Mucosa of descending colon (tissue), 3 donors: ENCODE results near the gene SCN5A. TPM values are rescaled to one million over a fixed set of nuclear protein-coding genes. Genes with fewer than 3 reads are reported as not detected.

ENCODE experiments used
- ATAC-seq: fragments of 200-7000 bp; cut with Tn5 transposase; one replicate; pipeline ENCODE4 v1.9.1; 2020; ENCODE audit warnings: mild to moderate bottlenecking, moderate library complexity
- DNase-seq, 3 donors: peaks; one replicate each; pipeline ENCODE4 v3.0.0-alpha.2; 2020
- H3K36me3 ChIP-seq: fragments of 200-600 bp; one replicate; pipeline ENCODE4 v1.8.0; 2021; ENCODE audit warnings: low read depth, mild to moderate bottlenecking
- H3K4me1 ChIP-seq: fragments of 200-600 bp; one replicate; pipeline ENCODE4 v1.8.0; 2021; ENCODE audit warnings: low read depth, mild to moderate bottlenecking
- H3K4me3 ChIP-seq: fragments of 200-600 bp; one replicate; pipeline ENCODE4 v1.8.0; 2021; ENCODE audit warnings: mild to moderate bottlenecking
- H3K9me3 ChIP-seq: fragments of 200-600 bp; one replicate; pipeline ENCODE4 v1.8.0; 2021; ENCODE audit warnings: mild to moderate bottlenecking
- intact Hi-C, 2 donors: fragments of 100-400 bp; cut with DNase I in 1 of 2; cut with micrococcal nuclease in 1 of 2; formaldehyde crosslinking; loops; one replicate each; pipeline versions ENCODE4 v1.11.0 to v1.11.1; 2022; cut with DNase I, micrococcal nuclease
- total RNA-seq, 3 donors: library from RNA; stranded (reverse); fragmentation: NEBNext Ultra II Directional in 2 of 3; extraction: Animal tissue kit (Norgen Biotek cat#: 25700) in 2 of 3; gene quantifications; one replicate each; pipeline versions ENCODE4 v1.2.1 to v1.2.4, GENCODE V29; 2021 to 2023
- TF ChIP-seq, protein P1 (sequence below): fragments of 200-600 bp; IDR thresholded peaks from one replicate; pipeline ENCODE4 v1.8.0; 2022; ENCODE audit warnings: antibody characterized with exemption, mild to moderate bottlenecking
- donor health status: DM: no; HTN: no; CAD: no; lungs with moderate emphysema.
- donor health status: DM: no; HTN: no; CAD: no.
- donor health status: DM: no; HTN: yes; CAD: no.

The SCN5A gene
- total RNA-seq, 3 donors from 2014 or later = 0.31 to 1.3 (median 0.32) TPM

DNA sequence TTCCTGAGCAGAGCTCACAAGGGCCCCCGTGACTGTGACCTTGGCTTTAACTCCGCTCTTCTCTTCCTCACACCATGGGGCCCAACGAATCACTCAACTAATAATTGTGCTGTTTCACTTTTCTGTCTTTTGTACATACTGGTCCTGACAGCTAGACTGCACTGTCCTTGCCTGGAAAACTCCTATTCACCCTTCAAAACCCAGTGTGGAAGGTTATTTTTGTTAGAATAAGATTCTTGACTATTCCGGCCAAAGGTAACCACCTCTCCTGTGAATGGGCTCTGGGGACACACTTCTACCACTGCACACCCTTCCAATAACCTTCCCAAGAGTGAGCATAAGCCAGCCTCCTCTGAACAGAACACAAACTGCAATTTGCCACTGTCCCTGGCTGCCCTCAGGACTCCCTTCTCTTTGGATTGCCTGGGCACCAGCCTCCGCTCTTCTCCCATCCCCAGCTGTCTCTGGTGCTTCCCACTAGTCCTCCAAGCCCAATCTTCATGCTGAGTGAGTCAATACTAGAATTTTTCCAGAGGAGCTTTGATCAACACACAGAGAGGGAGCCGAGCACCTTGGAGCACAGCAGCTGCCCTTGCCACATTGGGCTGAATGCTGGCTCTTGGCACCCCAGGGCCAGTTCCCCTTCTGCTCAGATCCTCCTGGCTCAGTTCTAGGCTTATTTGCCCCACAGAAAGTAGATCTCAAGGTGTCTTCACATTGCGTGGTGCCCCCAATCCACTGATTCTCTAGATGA is 2.1 kb downstream of the SCN5A start:
- no peak for DNase-seq
- Histone ChIP-seq H3K9me3 (no peaks in the 10 kb centered on the region), H3K36me3 (no peaks in the 10 kb centered on the region)

DNA sequence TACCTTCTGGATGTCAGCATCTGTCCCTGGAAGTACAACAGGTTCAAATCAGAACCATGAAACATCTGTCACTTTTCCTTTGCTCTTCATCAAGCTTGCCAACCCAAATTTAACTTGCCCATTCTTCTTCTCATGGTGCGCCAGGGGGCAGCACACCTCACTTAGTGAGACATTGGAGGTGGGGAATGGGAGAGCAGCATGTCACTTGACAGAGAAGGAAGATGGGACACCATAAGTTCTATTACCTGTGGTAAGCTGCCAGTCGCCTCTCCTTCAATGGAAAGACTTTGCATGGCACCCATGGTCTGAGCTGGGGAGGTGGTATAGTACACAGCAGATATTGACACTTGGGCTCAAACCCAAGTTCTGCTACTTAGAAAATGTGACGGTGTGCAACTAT is 2.9 kb downstream of the SCN5A start:
- H3K4me1 ChIP-seq = peaks cover 7% of the 10 kb centered on the region
- intact Hi-C loops = no loop called here
- H3K4me3 ChIP-seq = no peak overlapping the region
- TF ChIP-seq, protein P1, sequence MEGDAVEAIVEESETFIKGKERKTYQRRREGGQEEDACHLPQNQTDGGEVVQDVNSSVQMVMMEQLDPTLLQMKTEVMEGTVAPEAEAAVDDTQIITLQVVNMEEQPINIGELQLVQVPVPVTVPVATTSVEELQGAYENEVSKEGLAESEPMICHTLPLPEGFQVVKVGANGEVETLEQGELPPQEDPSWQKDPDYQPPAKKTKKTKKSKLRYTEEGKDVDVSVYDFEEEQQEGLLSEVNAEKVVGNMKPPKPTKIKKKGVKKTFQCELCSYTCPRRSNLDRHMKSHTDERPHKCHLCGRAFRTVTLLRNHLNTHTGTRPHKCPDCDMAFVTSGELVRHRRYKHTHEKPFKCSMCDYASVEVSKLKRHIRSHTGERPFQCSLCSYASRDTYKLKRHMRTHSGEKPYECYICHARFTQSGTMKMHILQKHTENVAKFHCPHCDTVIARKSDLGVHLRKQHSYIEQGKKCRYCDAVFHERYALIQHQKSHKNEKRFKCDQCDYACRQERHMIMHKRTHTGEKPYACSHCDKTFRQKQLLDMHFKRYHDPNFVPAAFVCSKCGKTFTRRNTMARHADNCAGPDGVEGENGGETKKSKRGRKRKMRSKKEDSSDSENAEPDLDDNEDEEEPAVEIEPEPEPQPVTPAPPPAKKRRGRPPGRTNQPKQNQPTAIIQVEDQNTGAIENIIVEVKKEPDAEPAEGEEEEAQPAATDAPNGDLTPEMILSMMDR = no peak
- DNase-seq (peak in 1 of 3 donors; percentile 16), ATAC-seq (no peak)
- H3K36me3 ChIP-seq = no peaks in the 10 kb centered on the region
- no peaks in the 10 kb centered on the region for H3K9me3 ChIP-seq

More for the DNA sequence above, 2.1 kb downstream of the SCN5A start:
- TF ChIP-seq, protein P1 = no peak
- peaks cover 7% of the 10 kb centered on the region for H3K4me1 ChIP-seq
- ATAC-seq = no peak
- no peak overlapping the region for H3K4me3 ChIP-seq
- intact Hi-C loops = no loop called here

DNA sequence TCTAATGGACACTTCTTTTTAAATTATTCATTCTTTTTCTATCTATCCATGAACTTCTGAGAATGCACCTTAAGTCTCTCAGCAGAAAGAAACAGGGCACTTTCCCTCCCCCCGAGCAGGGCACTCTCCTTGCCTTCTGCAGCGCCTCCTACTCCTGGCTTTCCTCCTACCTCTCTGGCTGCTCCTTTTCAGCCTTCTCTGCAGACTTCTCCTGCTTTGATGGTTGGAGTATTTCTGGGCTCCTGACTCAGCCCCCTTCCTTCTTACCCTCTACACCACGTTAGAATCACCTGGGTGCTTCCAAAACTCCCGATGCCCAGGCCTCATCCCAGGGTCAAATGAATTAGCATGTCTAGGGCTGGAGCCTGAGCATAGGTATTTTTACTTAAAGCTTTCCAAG is 3.4 kb downstream of the SCN5A start:
- TF ChIP-seq, protein P1 = no peak
- intact Hi-C loops = no loop called here
- no peak for ATAC-seq
- Histone ChIP-seq H3K4me3 (no peak overlapping the region), H3K4me1 (peaks cover 7% of the 10 kb centered on the region), H3K9me3 (no peaks in the 10 kb centered on the region), H3K36me3 (no peaks in the 10 kb centered on the region)
- no peak for DNase-seq

DNA sequence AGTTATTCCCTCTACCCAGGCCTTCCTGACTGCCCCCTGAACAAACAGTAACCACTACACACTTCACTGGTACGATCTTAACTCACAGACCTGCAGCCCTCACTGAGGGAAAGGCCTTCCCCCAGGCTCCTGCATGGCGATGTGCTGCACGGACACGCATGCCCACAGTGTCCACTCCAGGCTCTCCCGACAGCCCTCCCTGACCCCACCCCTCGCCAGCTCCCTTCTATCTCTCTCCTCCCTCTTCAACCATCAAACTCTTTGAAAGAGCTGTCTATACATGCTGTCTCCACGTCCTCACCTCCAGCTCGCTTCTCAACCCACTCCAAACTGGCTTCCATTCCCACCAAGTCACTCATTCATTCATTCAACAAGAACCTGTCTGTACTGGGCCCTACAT is 3.9 kb downstream of the SCN5A start:
- TF ChIP-seq, protein P1 = no peak
- intact Hi-C loops = no loop called here
- no peaks in the 10 kb centered on the region for H3K36me3 ChIP-seq
- H3K4me3 ChIP-seq = no peak overlapping the region
- peaks cover 7% of the 10 kb centered on the region for H3K4me1 ChIP-seq
- DNase-seq = no peak
- H3K9me3 ChIP-seq = no peaks in the 10 kb centered on the region
- no peak for ATAC-seq

DNA sequence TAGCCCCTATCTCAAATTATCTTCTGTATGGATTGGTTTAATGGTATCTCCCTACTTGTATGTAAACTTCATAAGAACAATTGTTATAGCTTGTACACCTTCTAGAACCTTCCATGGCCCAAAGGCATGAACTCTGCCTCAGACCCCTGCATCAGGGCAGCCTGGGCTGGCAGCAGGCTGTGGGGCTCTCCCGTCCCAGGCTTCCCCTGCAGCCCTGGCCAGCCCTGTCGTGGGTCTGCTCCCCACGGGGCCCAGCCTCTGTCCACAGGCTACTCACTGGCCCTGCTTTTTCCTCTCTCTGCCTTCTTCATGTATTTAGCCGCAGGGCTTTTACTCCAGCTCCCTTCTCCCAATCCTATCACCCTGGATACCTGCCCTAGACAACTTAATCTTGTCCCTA is 4.4 kb downstream of the SCN5A start:
- H3K4me1 ChIP-seq = peaks cover 7% of the 10 kb centered on the region
- H3K9me3 ChIP-seq = no peaks in the 10 kb centered on the region
- no peak overlapping the region for H3K4me3 ChIP-seq
- intact Hi-C loops = no loop called here
- TF ChIP-seq, protein P1 = no peak
- ATAC-seq (no peak), DNase-seq (no peak)
- no peaks in the 10 kb centered on the region for H3K36me3 ChIP-seq
